ENCODE measurements around the gene KCNK18. TPM values are rescaled to one million over a fixed set of nuclear protein-coding genes. Genes with fewer than 3 reads are reported as not detected.

The KCNK18 gene
- total RNA-seq, 1 experiment from 2014 or later = not detected

GRCh38 chr10:117249493-117250093 is 52.3 kb downstream of the KCNK18 start:
- DNase-seq (ENCODE audit: extremely low read depth, low read depth) = no peak

GRCh38 chr10:117250411-117250810 is 53.1 kb downstream of the KCNK18 start:
- DNase-seq (ENCODE audit: extremely low read depth, low read depth) = no peak

- DNase-seq (ENCODE audit: extremely low read depth, low read depth) = no peak
Measured at GRCh38 chr10:117253908-117254307, 56.6 kb downstream of the KCNK18 start.

- DNase-seq (ENCODE audit: extremely low read depth, low read depth) = no peak
Measured at GRCh38 chr10:117254338-117254737, 57.0 kb downstream of the KCNK18 start.

GRCh38 chr10:117254774-117255735 is 57.8 kb downstream of the KCNK18 start:
- no peak for DNase-seq (ENCODE audit: extremely low read depth, low read depth)

GRCh38 chr10:117255835-117256460 is 58.7 kb downstream of the KCNK18 start:
- no peak for DNase-seq (ENCODE audit: extremely low read depth, low read depth)

GRCh38 chr10:117256910-117257309 is 59.6 kb downstream of the KCNK18 start:
- no peak for DNase-seq (ENCODE audit: extremely low read depth, low read depth)

- no peak for DNase-seq (ENCODE audit: extremely low read depth, low read depth)
Measured at GRCh38 chr10:117257721-117258120, 60.4 kb downstream of the KCNK18 start.

- no peak for DNase-seq (ENCODE audit: extremely low read depth, low read depth)
Measured at GRCh38 chr10:117259279-117259678, 62.0 kb downstream of the KCNK18 start.

Small RNAs within 50 kb of the gene (small RNA-seq; reads per million reads assigned to genes)
- gene MIR3663 = 0 to 0.12 reads per million in 2 experiments

Other genes starting within 250 kb of the KCNK18 start
- 24.6 and 27.6 TPM in 2 replicates for gene SHTN1, start 192.3 kb upstream of the KCNK18 start, total RNA-seq (2014; rRNA removed; shearing (Covaris generic))
- 0.25 and 0.40 TPM in 2 replicates for gene VAX1, start 59.2 kb upstream of the KCNK18 start, total RNA-seq (2014; rRNA removed; shearing (Covaris generic))
- gene SLC18A2, start 43.6 kb downstream of the KCNK18 start, total RNA-seq (2014; rRNA removed; shearing (Covaris generic)) = 0.12 TPM in 1 of 2 replicates, not detected in the other
- 38.6 and 42.8 TPM in 2 replicates for gene PDZD8, start 178.0 kb downstream of the KCNK18 start, total RNA-seq (2014; rRNA removed; shearing (Covaris generic))